Ascending aorta (tissue), 2 donors: Measurements from ENCODE around the gene MAGEB3. TPM values are rescaled to one million over a fixed set of nuclear protein-coding genes. Genes with fewer than 3 reads are reported as not detected.
"Not testable (repeated sequence)": the region's sequence is repeated elsewhere in the genome, so short reads cannot be mapped to it uniquely, and the experiment has no call there.

Source experiments
- DNase-seq, 2 donors: peaks; one replicate each; pipeline ENCODE4 v3.0.0-alpha.2; 2019; ENCODE audit warnings: low spot score in 2 of 2
- H3K27ac ChIP-seq, 2 donors: fragments of 200-600 bp; sonication (generic); one replicate each; pipeline ENCODE4 v1.5.1; 2016 to 2017; ENCODE audit warnings: mild to moderate bottlenecking in 1 of 2
- H3K27me3 ChIP-seq: fragments of 200-600 bp; sonication (generic); one replicate; pipeline ENCODE4 v1.5.1; 2017
- H3K36me3 ChIP-seq, 2 donors: fragments of 200-600 bp; sonication (generic); one replicate each; pipeline ENCODE4 v1.5.1; 2016
- H3K4me1 ChIP-seq, 2 donors: fragments of 200-600 bp; sonication (generic); one replicate each; pipeline ENCODE4 v1.5.1; 2016 to 2017; ENCODE audit warnings: mild to moderate bottlenecking in 1 of 2
- H3K4me3 ChIP-seq, 2 donors: fragments of 200-600 bp; sonication (generic); one replicate each; pipeline ENCODE4 v1.5.1; 2016 to 2017; ENCODE audit warnings: mild to moderate bottlenecking in 1 of 2
- H3K9me3 ChIP-seq, 2 donors: fragments of 200-600 bp; sonication (generic); one replicate each; pipeline ENCODE4 v1.5.1; 2016
- intact Hi-C: fragments of 100-400 bp; cut with DNase I; formaldehyde crosslinking; loops from one replicate; pipeline ENCODE4 v1.15.1; 2023
- total RNA-seq: library from RNA; depleted of rRNA; stranded (reverse); fragments of >200 nt; gene quantifications from one replicate; pipeline ENCODE4 v1.1.0, GENCODE V29; 2016
- TF ChIP-seq, protein P1 (sequence below), 3 experiments: fragments of 200-600 bp in 2 of 3; fragments of 450-650 bp in 1 of 3; sonication (generic) in 2 of 3; IDR thresholded peaks; one replicate each; pipeline ENCODE4 v1.5.1; 2016 to 2019; ENCODE audit warnings: antibody characterized with exemption in 3 of 3, mild to moderate bottlenecking in 1 of 3, moderate library complexity in 1 of 3

The MAGEB3 gene, protein sequence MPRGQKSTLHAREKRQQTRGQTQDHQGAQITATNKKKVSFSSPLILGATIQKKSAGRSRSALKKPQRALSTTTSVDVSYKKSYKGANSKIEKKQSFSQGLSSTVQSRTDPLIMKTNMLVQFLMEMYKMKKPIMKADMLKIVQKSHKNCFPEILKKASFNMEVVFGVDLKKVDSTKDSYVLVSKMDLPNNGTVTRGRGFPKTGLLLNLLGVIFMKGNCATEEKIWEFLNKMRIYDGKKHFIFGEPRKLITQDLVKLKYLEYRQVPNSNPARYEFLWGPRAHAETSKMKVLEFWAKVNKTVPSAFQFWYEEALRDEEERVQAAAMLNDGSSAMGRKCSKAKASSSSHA
- total RNA-seq: not detected

DNA sequence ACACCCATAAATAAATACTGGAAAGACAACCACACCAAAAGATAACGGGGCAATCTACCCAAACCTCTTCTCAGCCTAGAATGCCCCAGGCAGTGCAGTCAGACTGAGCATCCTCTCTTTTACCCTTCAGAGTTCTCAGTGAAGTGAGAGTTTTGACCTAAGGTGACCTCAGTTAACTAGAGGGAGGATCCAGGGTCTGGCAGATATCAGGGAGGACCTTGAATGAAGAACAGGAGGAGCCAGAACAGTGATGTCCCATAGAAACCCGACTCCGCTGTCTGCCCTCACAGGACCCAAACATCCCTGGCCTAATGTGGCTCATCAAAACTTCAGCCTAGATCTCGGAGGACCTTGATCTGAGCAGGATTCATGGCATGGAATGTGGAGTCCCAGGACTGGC, at the start of gene MAGEB3:
MAGEB3 (plus strand) TSS at position 263 of the 400 bp plus-strand sequence. CDS start 5,268 bp downstream, outside the sequence.
- no peak within 1 kb of the TSS for H3K27ac ChIP-seq
- no peak for DNase-seq
- intact Hi-C loops: no loop called here
- H3K4me3 ChIP-seq: no peak within 1 kb of the TSS
- no peaks in the 10 kb centered on the region for H3K36me3 ChIP-seq
- no peaks in the 10 kb centered on the region for H3K27me3 ChIP-seq
- TF ChIP-seq, protein P1, sequence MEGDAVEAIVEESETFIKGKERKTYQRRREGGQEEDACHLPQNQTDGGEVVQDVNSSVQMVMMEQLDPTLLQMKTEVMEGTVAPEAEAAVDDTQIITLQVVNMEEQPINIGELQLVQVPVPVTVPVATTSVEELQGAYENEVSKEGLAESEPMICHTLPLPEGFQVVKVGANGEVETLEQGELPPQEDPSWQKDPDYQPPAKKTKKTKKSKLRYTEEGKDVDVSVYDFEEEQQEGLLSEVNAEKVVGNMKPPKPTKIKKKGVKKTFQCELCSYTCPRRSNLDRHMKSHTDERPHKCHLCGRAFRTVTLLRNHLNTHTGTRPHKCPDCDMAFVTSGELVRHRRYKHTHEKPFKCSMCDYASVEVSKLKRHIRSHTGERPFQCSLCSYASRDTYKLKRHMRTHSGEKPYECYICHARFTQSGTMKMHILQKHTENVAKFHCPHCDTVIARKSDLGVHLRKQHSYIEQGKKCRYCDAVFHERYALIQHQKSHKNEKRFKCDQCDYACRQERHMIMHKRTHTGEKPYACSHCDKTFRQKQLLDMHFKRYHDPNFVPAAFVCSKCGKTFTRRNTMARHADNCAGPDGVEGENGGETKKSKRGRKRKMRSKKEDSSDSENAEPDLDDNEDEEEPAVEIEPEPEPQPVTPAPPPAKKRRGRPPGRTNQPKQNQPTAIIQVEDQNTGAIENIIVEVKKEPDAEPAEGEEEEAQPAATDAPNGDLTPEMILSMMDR (IDR thresholded peaks at IDR 0.05): no peak
- no peaks in the 10 kb centered on the region for H3K9me3 ChIP-seq
- H3K4me1 ChIP-seq: no peaks in the 10 kb centered on the region

GRCh38 chrX:30181353-30181752, 49.1 kb upstream of the MAGEB3 start:
- intact Hi-C loops: no loop called here

GRCh38 chrX:30183554-30183953, 46.9 kb upstream of the MAGEB3 start:
- Histone ChIP-seq H3K4me3 (no peak overlapping the region), H3K36me3 (no peaks in the 10 kb centered on the region), H3K4me1 (no peaks in the 10 kb centered on the region), H3K9me3 (no peaks in the 10 kb centered on the region), H3K27me3 (no peaks in the 10 kb centered on the region), H3K27ac (no peak overlapping the region)
- TF ChIP-seq, protein P1 (IDR thresholded peaks at IDR 0.05): no peak
- DNase-seq: no peak
- intact Hi-C loops: no loop called here

More at GRCh38 chrX:30181353-30181752, 49.1 kb upstream of the MAGEB3 start:
- no peaks in the 10 kb centered on the region for H3K27me3 ChIP-seq
- H3K36me3 ChIP-seq: no peaks in the 10 kb centered on the region
- H3K27ac ChIP-seq: peak overlapping the region; percentile 58 to 61
- DNase-seq: no peak
- no peaks in the 10 kb centered on the region for H3K9me3 ChIP-seq
- H3K4me1 ChIP-seq: no peaks in the 10 kb centered on the region
- no peak overlapping the region for H3K4me3 ChIP-seq
- TF ChIP-seq, protein P1 (IDR thresholded peaks at IDR 0.05): no peak

DNA sequence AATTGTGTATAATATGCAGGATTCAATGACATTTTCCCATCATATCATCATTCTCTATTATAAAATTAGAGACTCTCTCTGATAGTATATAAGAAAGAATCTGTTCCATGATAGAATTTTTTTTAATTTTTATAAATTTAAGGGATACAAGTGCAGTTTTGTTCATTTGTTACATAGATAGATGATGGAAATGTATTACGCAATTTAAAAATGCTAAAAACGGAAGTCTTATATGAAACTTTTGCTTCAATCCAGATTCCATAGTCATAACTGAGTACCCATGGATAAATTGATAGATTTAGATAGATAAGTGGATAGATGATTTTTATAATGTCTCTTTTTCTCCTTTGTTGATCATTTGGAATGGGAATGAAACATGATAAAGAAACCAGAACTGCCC, 40.0 kb upstream of the MAGEB3 start:
- intact Hi-C loops: no loop called here
- no peaks in the 10 kb centered on the region for H3K27me3 ChIP-seq
- no peaks in the 10 kb centered on the region for H3K4me1 ChIP-seq
- H3K4me3 ChIP-seq: no peak overlapping the region
- DNase-seq: no peak
- TF ChIP-seq, protein P1 (IDR thresholded peaks at IDR 0.05): no peak
- H3K27ac ChIP-seq: no peak overlapping the region
- no peaks in the 10 kb centered on the region for H3K9me3 ChIP-seq
- no peaks in the 10 kb centered on the region for H3K36me3 ChIP-seq

DNA sequence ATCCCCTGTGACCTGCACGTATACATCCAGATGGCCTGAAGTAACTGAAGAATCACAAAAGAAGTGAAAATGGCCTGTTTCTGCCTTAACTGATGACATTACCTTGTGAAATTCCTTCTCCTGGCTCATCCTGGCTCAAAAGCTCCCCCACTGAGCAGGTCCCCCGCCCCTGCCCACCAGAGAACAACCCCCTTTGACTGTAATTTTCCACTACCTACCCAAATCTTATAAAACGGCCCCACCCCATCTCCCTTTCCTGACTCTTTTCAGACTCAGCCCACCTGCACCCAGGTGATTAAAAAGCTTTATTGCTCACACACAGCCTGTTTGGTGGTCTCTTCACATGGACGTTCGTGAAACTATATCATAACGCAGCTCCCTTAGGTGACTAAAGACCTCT, 36.5 kb upstream of the MAGEB3 start:
- H3K27ac ChIP-seq, H3K4me3 ChIP-seq, H3K27me3 ChIP-seq, H3K36me3 ChIP-seq, H3K4me1 ChIP-seq, H3K9me3 ChIP-seq, DNase-seq, intact Hi-C loops: not testable (repeated sequence)

DNA sequence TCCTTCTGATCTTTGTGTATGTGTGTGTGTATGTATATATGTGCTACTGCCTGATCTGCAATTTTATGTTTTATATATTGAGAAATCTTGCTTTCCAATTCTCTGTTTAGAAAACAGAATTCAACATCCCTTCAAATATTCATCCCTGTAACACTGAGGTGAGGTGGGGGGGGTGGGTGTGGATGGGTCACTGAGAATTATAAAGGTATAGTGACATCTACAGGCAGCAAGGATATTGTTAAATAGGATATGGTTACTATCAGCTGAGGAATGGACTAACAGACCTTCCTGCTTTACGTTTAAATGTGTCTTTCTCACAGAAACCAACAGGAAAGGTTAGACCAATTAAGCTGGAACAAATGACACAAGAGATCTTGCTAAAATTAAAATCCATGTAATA, 34.1 kb upstream of the MAGEB3 start:
- TF ChIP-seq, protein P1 (IDR thresholded peaks at IDR 0.05): peak in 1 of 3 experiments; percentile 23
- H3K36me3 ChIP-seq: no peaks in the 10 kb centered on the region
- intact Hi-C loops: no loop called here
- no peaks in the 10 kb centered on the region for H3K27me3 ChIP-seq
- no peaks in the 10 kb centered on the region for H3K9me3 ChIP-seq
- no peaks in the 10 kb centered on the region for H3K4me1 ChIP-seq
- no peak overlapping the region for H3K27ac ChIP-seq
- DNase-seq: no peak
- H3K4me3 ChIP-seq: no peak overlapping the region
